ENCODE data around the gene CGNL1.

GRCh38 chr15:57367556-57367955, 8.7 kb upstream of the CGNL1 start:
- TF ChIP-seq, protein P1, sequence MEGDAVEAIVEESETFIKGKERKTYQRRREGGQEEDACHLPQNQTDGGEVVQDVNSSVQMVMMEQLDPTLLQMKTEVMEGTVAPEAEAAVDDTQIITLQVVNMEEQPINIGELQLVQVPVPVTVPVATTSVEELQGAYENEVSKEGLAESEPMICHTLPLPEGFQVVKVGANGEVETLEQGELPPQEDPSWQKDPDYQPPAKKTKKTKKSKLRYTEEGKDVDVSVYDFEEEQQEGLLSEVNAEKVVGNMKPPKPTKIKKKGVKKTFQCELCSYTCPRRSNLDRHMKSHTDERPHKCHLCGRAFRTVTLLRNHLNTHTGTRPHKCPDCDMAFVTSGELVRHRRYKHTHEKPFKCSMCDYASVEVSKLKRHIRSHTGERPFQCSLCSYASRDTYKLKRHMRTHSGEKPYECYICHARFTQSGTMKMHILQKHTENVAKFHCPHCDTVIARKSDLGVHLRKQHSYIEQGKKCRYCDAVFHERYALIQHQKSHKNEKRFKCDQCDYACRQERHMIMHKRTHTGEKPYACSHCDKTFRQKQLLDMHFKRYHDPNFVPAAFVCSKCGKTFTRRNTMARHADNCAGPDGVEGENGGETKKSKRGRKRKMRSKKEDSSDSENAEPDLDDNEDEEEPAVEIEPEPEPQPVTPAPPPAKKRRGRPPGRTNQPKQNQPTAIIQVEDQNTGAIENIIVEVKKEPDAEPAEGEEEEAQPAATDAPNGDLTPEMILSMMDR (IDR thresholded peaks at IDR 0.05) = no peak
- TF ChIP-seq POLR2A (IDR thresholded peaks at IDR 0.05) = no peak

Measured in lower leg skin (tissue), 3 donors.